Measurements from ENCODE around the gene CALN1.

DNA sequence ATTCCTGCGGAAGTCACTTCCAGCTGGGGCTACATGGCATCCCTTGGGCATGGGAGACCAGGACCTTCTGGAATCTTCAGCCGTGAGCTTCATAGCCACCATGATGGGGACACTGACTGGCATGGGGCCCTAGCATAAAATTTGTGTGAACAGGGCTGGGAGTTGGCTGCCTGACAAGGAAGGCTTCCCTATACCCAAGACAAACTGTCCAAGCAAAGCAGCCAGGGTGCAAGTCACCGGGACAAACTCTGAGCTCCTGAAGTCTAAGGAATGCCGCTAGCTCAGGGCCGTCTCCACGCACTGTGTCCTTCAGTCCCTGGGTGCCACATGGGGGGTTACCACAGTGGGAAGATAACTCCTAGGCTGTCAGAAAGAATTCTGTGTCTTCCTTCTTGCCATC lies 627.4 kb downstream of the CALN1 start:
- TF ChIP-seq, protein P1, sequence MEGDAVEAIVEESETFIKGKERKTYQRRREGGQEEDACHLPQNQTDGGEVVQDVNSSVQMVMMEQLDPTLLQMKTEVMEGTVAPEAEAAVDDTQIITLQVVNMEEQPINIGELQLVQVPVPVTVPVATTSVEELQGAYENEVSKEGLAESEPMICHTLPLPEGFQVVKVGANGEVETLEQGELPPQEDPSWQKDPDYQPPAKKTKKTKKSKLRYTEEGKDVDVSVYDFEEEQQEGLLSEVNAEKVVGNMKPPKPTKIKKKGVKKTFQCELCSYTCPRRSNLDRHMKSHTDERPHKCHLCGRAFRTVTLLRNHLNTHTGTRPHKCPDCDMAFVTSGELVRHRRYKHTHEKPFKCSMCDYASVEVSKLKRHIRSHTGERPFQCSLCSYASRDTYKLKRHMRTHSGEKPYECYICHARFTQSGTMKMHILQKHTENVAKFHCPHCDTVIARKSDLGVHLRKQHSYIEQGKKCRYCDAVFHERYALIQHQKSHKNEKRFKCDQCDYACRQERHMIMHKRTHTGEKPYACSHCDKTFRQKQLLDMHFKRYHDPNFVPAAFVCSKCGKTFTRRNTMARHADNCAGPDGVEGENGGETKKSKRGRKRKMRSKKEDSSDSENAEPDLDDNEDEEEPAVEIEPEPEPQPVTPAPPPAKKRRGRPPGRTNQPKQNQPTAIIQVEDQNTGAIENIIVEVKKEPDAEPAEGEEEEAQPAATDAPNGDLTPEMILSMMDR (IDR thresholded peaks at IDR 0.05) = no peak
- TF ChIP-seq SIN3A (IDR thresholded peaks at IDR 0.05; ENCODE audit: borderline replicate concordance, insufficient read depth, low read depth, low read length) (no peak), POLR2AphosphoS5 (IDR thresholded peaks at IDR 0.05; ENCODE audit: low read depth, low read length) (no peak), TCF7L2 (IDR thresholded peaks at IDR 0.05; ENCODE audit: low read depth, low read length) (no peak)
- TF ChIP-seq, protein P2, sequence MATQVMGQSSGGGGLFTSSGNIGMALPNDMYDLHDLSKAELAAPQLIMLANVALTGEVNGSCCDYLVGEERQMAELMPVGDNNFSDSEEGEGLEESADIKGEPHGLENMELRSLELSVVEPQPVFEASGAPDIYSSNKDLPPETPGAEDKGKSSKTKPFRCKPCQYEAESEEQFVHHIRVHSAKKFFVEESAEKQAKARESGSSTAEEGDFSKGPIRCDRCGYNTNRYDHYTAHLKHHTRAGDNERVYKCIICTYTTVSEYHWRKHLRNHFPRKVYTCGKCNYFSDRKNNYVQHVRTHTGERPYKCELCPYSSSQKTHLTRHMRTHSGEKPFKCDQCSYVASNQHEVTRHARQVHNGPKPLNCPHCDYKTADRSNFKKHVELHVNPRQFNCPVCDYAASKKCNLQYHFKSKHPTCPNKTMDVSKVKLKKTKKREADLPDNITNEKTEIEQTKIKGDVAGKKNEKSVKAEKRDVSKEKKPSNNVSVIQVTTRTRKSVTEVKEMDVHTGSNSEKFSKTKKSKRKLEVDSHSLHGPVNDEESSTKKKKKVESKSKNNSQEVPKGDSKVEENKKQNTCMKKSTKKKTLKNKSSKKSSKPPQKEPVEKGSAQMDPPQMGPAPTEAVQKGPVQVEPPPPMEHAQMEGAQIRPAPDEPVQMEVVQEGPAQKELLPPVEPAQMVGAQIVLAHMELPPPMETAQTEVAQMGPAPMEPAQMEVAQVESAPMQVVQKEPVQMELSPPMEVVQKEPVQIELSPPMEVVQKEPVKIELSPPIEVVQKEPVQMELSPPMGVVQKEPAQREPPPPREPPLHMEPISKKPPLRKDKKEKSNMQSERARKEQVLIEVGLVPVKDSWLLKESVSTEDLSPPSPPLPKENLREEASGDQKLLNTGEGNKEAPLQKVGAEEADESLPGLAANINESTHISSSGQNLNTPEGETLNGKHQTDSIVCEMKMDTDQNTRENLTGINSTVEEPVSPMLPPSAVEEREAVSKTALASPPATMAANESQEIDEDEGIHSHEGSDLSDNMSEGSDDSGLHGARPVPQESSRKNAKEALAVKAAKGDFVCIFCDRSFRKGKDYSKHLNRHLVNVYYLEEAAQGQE (IDR thresholded peaks at IDR 0.05; ENCODE audit: insufficient read depth in 1 of 2, low read depth in 2 of 2, low read length in 1 of 2) = no peak

Data from Panc1 (cell line).